Osteoblast (primary cell): ENCODE data around the gene IL4I1. TPM values are rescaled to one million over a fixed set of nuclear protein-coding genes. Genes with fewer than 3 reads are reported as not detected.

Source experiments
- DNase-seq: peaks from one replicate; pipeline ENCODE4 v3.0.0; 2011; ENCODE audit warnings: low spot score, mixed read lengths; ENCODE audit not compliant: insufficient read length; ENCODE audit errors: missing footprints
- H2AFZ ChIP-seq: 2 replicates; pipeline ENCODE4 v1.6.0; 2011; ENCODE audit warnings: mild to moderate bottlenecking, low read length
- H3K27ac ChIP-seq: 2 replicates; pipeline ENCODE4 v1.5.1; 2011; ENCODE audit warnings: mild to moderate bottlenecking, low read depth, low read length, moderate library complexity
- H3K27me3 ChIP-seq: 2 replicates; pipeline ENCODE4 v1.6.0; 2012; ENCODE audit warnings: mild to moderate bottlenecking, control low read depth, inconsistent platforms, low read length, moderate library complexity; ENCODE audit not compliant: insufficient read depth
- H3K36me3 ChIP-seq: 2 replicates; pipeline ENCODE4 v1.5.1; 2011; ENCODE audit warnings: mild to moderate bottlenecking, low read length, control low read depth, moderate library complexity; ENCODE audit not compliant: insufficient read depth
- H3K4me1 ChIP-seq: 2 replicates; pipeline ENCODE4 v1.5.1; 2011; ENCODE audit warnings: mild to moderate bottlenecking, low read length, control low read depth, moderate library complexity; ENCODE audit not compliant: insufficient read depth
- H3K4me2 ChIP-seq: 2 replicates; pipeline ENCODE4 v1.6.0; 2011; ENCODE audit warnings: mild to moderate bottlenecking, low read length; ENCODE audit not compliant: insufficient read depth
- H3K4me3 ChIP-seq: fragments of 200-600 bp; sonication (generic); 3 replicates; pipeline ENCODE4 v1.5.1; 2012; ENCODE audit warnings: mild to moderate bottlenecking, low read length, inconsistent platforms; ENCODE audit not compliant: insufficient read depth
- H3K79me2 ChIP-seq: 2 replicates; pipeline ENCODE4 v1.6.0; 2012; ENCODE audit warnings: mild to moderate bottlenecking, low read length, control low read depth, inconsistent platforms; ENCODE audit not compliant: insufficient read depth
- H3K9me3 ChIP-seq: 2 replicates; pipeline ENCODE4 v1.5.1; 2011; ENCODE audit warnings: low read depth, low read length, control low read depth
- H4K20me1 ChIP-seq: 2 replicates; pipeline ENCODE4 v1.6.0; 2012; ENCODE audit warnings: mild to moderate bottlenecking, low read length, control low read depth; ENCODE audit not compliant: insufficient read depth
- CTCF ChIP-seq: IDR thresholded peaks from 2 replicates; pipeline ENCODE4 v1.5.1; 2011; ENCODE audit warnings: mild to moderate bottlenecking, low read depth, low read length, moderate library complexity; ENCODE audit errors: extremely low read depth
- total RNA-seq: library from RNA; depleted of rRNA; stranded (reverse); fragments of >200 nt; gene quantifications from 2 replicates; pipeline ENCODE4 v1.2.3, GENCODE V29; 2012

Gene IL4I1
- total RNA-seq, 1 donor: 1.4 TPM

- no peaks in the 10 kb centered on the region for H3K9me3 ChIP-seq
- peaks cover 4% of the 10 kb centered on the region for H4K20me1 ChIP-seq
- peak overlapping the region; percentile 94 for H3K4me2 ChIP-seq
- no peak for TF ChIP-seq CTCF
- no peaks in the 10 kb centered on the region for H3K27me3 ChIP-seq
- H3K4me1 ChIP-seq: peaks cover 20% of the 10 kb centered on the region
- H3K27ac ChIP-seq: peak overlapping the region; percentile 100
- H2AFZ ChIP-seq: peak overlapping the region; percentile 98
- peaks cover 22% of the 10 kb centered on the region for H3K36me3 ChIP-seq
- DNase-seq: peak; percentile 97
- peaks cover 49% of the 10 kb centered on the region for H3K79me2 ChIP-seq
- H3K4me3 ChIP-seq: peak overlapping the region; percentile 100
These were observed 20.2 kb downstream of the IL4I1 start for GRCh38 chr19:49876422-49877019.

- peaks cover 4% of the 10 kb centered on the region for H4K20me1 ChIP-seq
- peak overlapping the region; percentile 100 for H3K4me3 ChIP-seq
- TF ChIP-seq CTCF: no peak
- H3K27ac ChIP-seq: peak overlapping the region; percentile 100
- peaks cover 20% of the 10 kb centered on the region for H3K36me3 ChIP-seq
- H3K27me3 ChIP-seq: no peaks in the 10 kb centered on the region
- peak overlapping the region; percentile 91 for H2AFZ ChIP-seq
- H3K4me2 ChIP-seq: peak overlapping the region; percentile 94
- peaks cover 20% of the 10 kb centered on the region for H3K4me1 ChIP-seq
- H3K9me3 ChIP-seq: no peaks in the 10 kb centered on the region
- H3K79me2 ChIP-seq: peaks cover 54% of the 10 kb centered on the region
- DNase-seq: peak; percentile 93
These were observed 20.7 kb downstream of the IL4I1 start for GRCh38 chr19:49875857-49876421.

- Histone ChIP-seq H3K4me1 (peaks cover 24% of the 10 kb centered on the region), H3K27ac (peak overlapping the region; percentile 100), H3K79me2 (peaks cover 62% of the 10 kb centered on the region), H3K4me2 (peak overlapping the region; percentile 94), H3K36me3 (peaks cover 19% of the 10 kb centered on the region), H3K9me3 (no peaks in the 10 kb centered on the region), H3K4me3 (peak overlapping the region; percentile 100), H2AFZ (no peak overlapping the region), H3K27me3 (no peaks in the 10 kb centered on the region), H4K20me1 (peaks cover 4% of the 10 kb centered on the region)
- DNase-seq: no peak
- TF ChIP-seq CTCF: no peak
These were observed 21.5 kb downstream of the IL4I1 start for GRCh38 chr19:49875177-49875576.

GRCh38 chr19:49874503-49875157 is 22.1 kb downstream of the IL4I1 start:
- Histone ChIP-seq H3K27ac (no peak overlapping the region), H3K36me3 (peaks cover 18% of the 10 kb centered on the region), H3K79me2 (peaks cover 64% of the 10 kb centered on the region), H3K9me3 (no peaks in the 10 kb centered on the region), H3K27me3 (no peaks in the 10 kb centered on the region), H2AFZ (no peak overlapping the region), H4K20me1 (peaks cover 4% of the 10 kb centered on the region), H3K4me3 (no peak overlapping the region), H3K4me1 (peaks cover 27% of the 10 kb centered on the region), H3K4me2 (peak overlapping the region; percentile 94)
- TF ChIP-seq CTCF: no peak
- DNase-seq: no peak
